Spleen (tissue), 11 donors: ENCODE measurements around the gene ACADS. TPM values are rescaled to one million over a fixed set of nuclear protein-coding genes. Genes with fewer than 3 reads are reported as not detected.

Experiments
- DNase-seq: peaks from one replicate; pipeline ENCODE4 v3.0.0-alpha.2; 2020
- H3K27ac ChIP-seq, 8 donors: fragments of 200-600 bp; sonication (generic) in 7 of 8; 1 replicate in 4 of 8; 2 replicates in 4 of 8; pipeline versions ENCODE4 v1.5.0 to v1.8.0; 2016 to 2021; ENCODE audit warnings: inconsistent platforms in 4 of 8, mild to moderate bottlenecking in 4 of 8, moderate library complexity in 1 of 8
- H3K27me3 ChIP-seq, 7 donors: fragments of 200-600 bp; sonication (generic) in 6 of 7; replicated peaks in 1 of 7; 1 replicate in 4 of 7; 2 replicates in 3 of 7; pipeline versions ENCODE4 v1.5.0 to v1.8.0; 2016 to 2021; ENCODE audit warnings: inconsistent platforms in 3 of 7, mild to moderate bottlenecking in 1 of 7
- H3K36me3 ChIP-seq, 6 donors: fragments of 200-600 bp; sonication (generic) in 5 of 6; 1 replicate in 4 of 6; 2 replicates in 2 of 6; pipeline versions ENCODE4 v1.5.0 to v1.8.0; 2016 to 2021; ENCODE audit warnings: inconsistent platforms in 2 of 6
- H3K4me1 ChIP-seq, 6 donors: fragments of 200-600 bp; sonication (generic) in 5 of 6; 1 replicate in 3 of 6; 2 replicates in 3 of 6; pipeline versions ENCODE4 v1.5.0 to v1.8.0; 2016 to 2021; ENCODE audit warnings: inconsistent platforms in 3 of 6
- H3K4me3 ChIP-seq, 8 donors: fragments of 200-600 bp; sonication (generic) in 7 of 8; 1 replicate in 4 of 8; 2 replicates in 4 of 8; pipeline versions ENCODE4 v1.5.0 to v1.8.0; 2016 to 2021; ENCODE audit warnings: inconsistent platforms in 4 of 8, mild to moderate bottlenecking in 4 of 8, moderate library complexity in 2 of 8
- H3K9me3 ChIP-seq, 8 donors: fragments of 200-600 bp; sonication (generic) in 7 of 8; 1 replicate in 4 of 8; 2 replicates in 4 of 8; pipeline versions ENCODE4 v1.5.0 to v1.8.0; 2016 to 2021; ENCODE audit warnings: inconsistent platforms in 4 of 8
- CTCF ChIP-seq, 11 experiments: fragments of 200-600 bp in 7 of 11; fragments of 450-650 bp in 4 of 11; sonication (generic) in 4 of 11; IDR thresholded peaks in 8 of 11; conservative IDR thresholded peaks in 3 of 11; 1 replicate in 7 of 11; 2 replicates in 4 of 11; pipeline versions ENCODE4 v1.4.0 to v1.8.0; 2016 to 2021; ENCODE audit warnings: antibody characterized with exemption in 11 of 11, inconsistent platforms in 4 of 11, mild to moderate bottlenecking in 1 of 11
- POLR2A ChIP-seq, 3 donors: fragments of 450-650 bp; IDR thresholded peaks; one replicate each; pipeline ENCODE4 v1.5.1; 2017; ENCODE audit warnings: antibody characterized with exemption in 3 of 3, mild to moderate bottlenecking in 1 of 3
- POLR2AphosphoS5 ChIP-seq, 3 donors: sonication (generic); formaldehyde crosslinking; IDR thresholded peaks; one replicate each; pipeline ENCODE4 v1.5.1; 2017; ENCODE audit warnings: antibody characterized with exemption in 3 of 3
- whole genome bisulfite sequencing, 5 donors: extraction: QIAGEN DNeasy Blood & Tissue Kit in 3 of 5; methylation state at CpG; one replicate each; pipeline versions ENCODE4 v1.1.5 to v1.1.7; 2013 to 2018; 5-methylcytosine and 5-hydroxymethylcytosine counted together
- intact Hi-C: fragments of 100-400 bp; cut with DNase I; formaldehyde crosslinking; loops from one replicate; pipeline ENCODE4 v1.15.0; 2023; ENCODE audit warnings: low total_unique reads
- polyA plus RNA-seq, 3 donors: library from polyadenylated mRNA; stranded (reverse); fragments of 200-250 nt; gene quantifications; one replicate each; pipeline ENCODE4 v1.2.1, GENCODE V29; 2013
- total RNA-seq, 7 donors: library from RNA; depleted of rRNA in 3 of 7; stranded (reverse); fragments of >200 nt in 3 of 7; fragmentation: NEBNext Ultra II Directional in 4 of 7; extraction: Animal tissue kit (Norgen Biotek cat#: 25700) in 4 of 7; gene quantifications; one replicate each; pipeline versions ENCODE4 v1.1.0 to v1.2.1, GENCODE V29; 2016 to 2021
- donor health status: healthy with polysubstance abuse.
- donor health status: DM: no; HTN: no; CAD: no; lungs with moderate emphysema.
- donor health status: DM: no; HTN: no; CAD: no.
- donor health status: Bipolar disorder and iron deficiency.
- donor health status: healthy.
- donor health status: DM: no; HTN: no; CAD: no.
- donor health status: DM: yes; HTN: yes; CAD: no.

The ACADS gene
- total and polyA plus RNA-seq, 10 donors: 21.2 to 66.4 (median 37.6) TPM

DNA sequence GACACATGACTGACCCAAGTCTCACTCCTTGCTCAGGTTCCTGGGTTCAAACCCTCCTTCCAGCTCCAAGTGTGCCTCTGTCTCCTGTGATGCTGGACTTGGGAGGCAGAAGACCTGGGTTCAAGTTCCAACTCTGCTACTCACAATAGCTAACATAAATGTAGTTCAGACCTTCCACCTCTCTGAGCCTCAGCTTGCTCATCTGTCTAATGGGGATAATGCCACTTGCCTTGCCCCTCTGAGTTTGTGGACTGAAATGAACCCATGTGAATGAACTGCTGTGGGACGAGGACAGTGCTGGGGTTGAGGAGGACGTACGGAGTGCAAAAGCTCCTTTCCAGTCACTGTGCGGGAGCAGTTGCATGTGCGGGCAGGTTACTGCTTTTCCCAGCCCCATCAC is 40.9 kb downstream of the ACADS start:
- Histone ChIP-seq H3K9me3 (no peaks in the 10 kb centered on the region), H3K36me3 (peaks cover 0 to 100% (median 76%) of the 10 kb centered on the region in 6 donors), H3K4me3 (no peak overlapping the region), H3K4me1 (peaks cover 0 to 26% (median 12%) of the 10 kb centered on the region in 6 donors), H3K27ac (peak overlapping the region in 1 of 8 donors; percentile 70), H3K27me3 (no peaks in the 10 kb centered on the region)
- WGBS, 5 donors: 78 to 100% (median 92%) methylated on average over 4 to 5 of the region's 5 CpGs
- intact Hi-C loops: no loop called here
- TF ChIP-seq CTCF (IDR thresholded peaks at IDR 0.05 in 8 of 11, conservative IDR thresholded peaks at IDR 0.05 in 3 of 11): no peak
- no peak for TF ChIP-seq POLR2A (IDR thresholded peaks at IDR 0.05)
- no peak for DNase-seq

GRCh38 chr12:120767071-120768024 is 41.7 kb downstream of the ACADS start:
- Histone ChIP-seq H3K9me3 (no peaks in the 10 kb centered on the region), H3K27me3 (no peaks in the 10 kb centered on the region), H3K27ac (peak overlapping the region in 1 of 8 donors; percentile 70), H3K4me3 (no peak overlapping the region), H3K4me1 (peaks cover 0 to 24% (median 12%) of the 10 kb centered on the region in 6 donors), H3K36me3 (peaks cover 0 to 100% (median 70%) of the 10 kb centered on the region in 6 donors)
- no peak for TF ChIP-seq POLR2AphosphoS5 (IDR thresholded peaks at IDR 0.05)
- no peak for TF ChIP-seq POLR2A (IDR thresholded peaks at IDR 0.05)
- TF ChIP-seq CTCF (IDR thresholded peaks at IDR 0.05 in 8 of 11, conservative IDR thresholded peaks at IDR 0.05 in 3 of 11): no peak
- intact Hi-C loops: no loop called here
- no peak for DNase-seq
- 88 to 92% (median 90%) methylated on average over 11 of the region's 11 CpGs for WGBS, 5 donors

DNA sequence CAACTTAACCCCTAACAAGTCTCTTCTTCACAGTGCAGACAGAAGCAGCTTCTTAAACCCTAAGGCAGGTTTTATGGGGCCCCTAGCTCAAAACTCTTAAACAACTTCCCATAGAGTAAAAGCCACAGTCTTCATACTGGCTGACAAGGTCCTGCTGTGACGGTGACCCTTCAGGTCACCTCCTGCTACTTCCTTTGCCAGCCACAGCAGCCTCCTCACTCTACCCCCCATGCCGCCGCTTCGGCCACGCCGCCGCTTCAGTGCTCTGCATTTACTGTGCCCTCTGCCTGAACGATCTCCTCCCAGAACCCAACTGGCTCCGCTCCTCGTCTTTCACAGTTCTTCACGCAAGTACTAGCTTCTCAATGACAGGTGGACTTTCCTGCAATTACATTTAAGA is 45.5 kb downstream of the ACADS start:
- Histone ChIP-seq H3K9me3 (no peaks in the 10 kb centered on the region), H3K4me3 (no peak overlapping the region), H3K27ac (no peak overlapping the region), H3K36me3 (peaks cover 0 to 97% (median 45%) of the 10 kb centered on the region in 6 donors), H3K27me3 (no peaks in the 10 kb centered on the region), H3K4me1 (peaks cover 0 to 35% (median 16%) of the 10 kb centered on the region in 6 donors)
- 82 to 87% (median 84%) methylated on average over 11 of the region's 11 CpGs for WGBS, 5 donors
- no peak for DNase-seq
- no peak for TF ChIP-seq POLR2A (IDR thresholded peaks at IDR 0.05)
- TF ChIP-seq CTCF (IDR thresholded peaks at IDR 0.05 in 8 of 11, conservative IDR thresholded peaks at IDR 0.05 in 3 of 11): no peak
- peak in 1 of 3 donors; percentile 30 for TF ChIP-seq POLR2AphosphoS5 (IDR thresholded peaks at IDR 0.05)
- intact Hi-C loops: no loop called here
